Testis (tissue), 3 donors: ENCODE data around the gene ZBED2. TPM values are rescaled to one million over a fixed set of nuclear protein-coding genes. Genes with fewer than 3 reads are reported as not detected.

ENCODE experiments used
- DNase-seq: peaks from one replicate; pipeline ENCODE4 v3.0.0-alpha.2; 2019
- H3K27ac ChIP-seq, 2 donors: fragments of 200-600 bp; sonication (generic); one replicate each; pipeline ENCODE4 v1.5.1; 2019
- H3K27me3 ChIP-seq: fragments of 200-600 bp; sonication (generic); one replicate; pipeline ENCODE4 v1.5.1; 2019
- H3K36me3 ChIP-seq: fragments of 200-600 bp; sonication (generic); one replicate; pipeline ENCODE4 v1.5.1; 2017; ENCODE audit warnings: low read depth; ENCODE audit errors: missing control alignments
- H3K4me1 ChIP-seq: fragments of 200-600 bp; sonication (generic); one replicate; pipeline ENCODE4 v1.5.1; 2019
- H3K4me3 ChIP-seq, 2 donors: fragments of 200-600 bp; sonication (generic); one replicate each; pipeline ENCODE4 v1.5.1; 2017 to 2019
- H3K9me3 ChIP-seq: fragments of 200-600 bp; sonication (generic); one replicate; pipeline ENCODE4 v1.5.1; 2017
- CTCF ChIP-seq, 3 experiments: fragments of 450-650 bp in 2 of 3; fragments of 200-600 bp in 1 of 3; sonication (generic) in 1 of 3; IDR thresholded peaks; one replicate each; pipeline ENCODE4 v1.5.1; 2016 to 2019; ENCODE audit warnings: antibody characterized with exemption in 3 of 3, mild to moderate bottlenecking in 2 of 3, moderate library complexity in 1 of 3
- POLR2A ChIP-seq: fragments of 450-650 bp; IDR thresholded peaks from one replicate; pipeline ENCODE4 v1.6.1; 2017; ENCODE audit warnings: antibody characterized with exemption, mild to moderate bottlenecking, moderate library complexity
- WGBS, 2 donors: methylation state at CpG; one replicate each; pipeline ENCODE4 v1.1.5; 2018; 5-methylcytosine and 5-hydroxymethylcytosine counted together
- intact Hi-C: fragments of 100-400 bp; cut with DNase I; formaldehyde crosslinking; loops from one replicate; pipeline ENCODE4 v1.15.1; 2023; ENCODE audit warnings: low total_unique reads
- polyA plus RNA-seq: library from polyadenylated mRNA; stranded (reverse); fragments of 350-450 nt; fragmentation: Illumina TruSeq; extraction: RNeasy Lipid Tissue Mini Kit (QIAGEN cat#74804); gene quantifications from one replicate; pipeline ENCODE4 v1.2.3, GENCODE V29; 2014; ENCODE audit warnings: low read depth, low replicate concordance; ENCODE audit not compliant: insufficient read depth
- total RNA-seq, 2 donors: library from RNA; depleted of rRNA; stranded (reverse); fragments of >200 nt; gene quantifications; one replicate each; pipeline ENCODE4 v1.2.3, GENCODE V29; 2016

Gene ZBED2
- total and polyA plus RNA-seq, 3 donors from 2014 or later: 2.0 TPM; not detected in 2

GRCh38 chr3:111579495-111579894 lies 15.7 kb downstream of the ZBED2 start:
- Histone ChIP-seq H3K9me3 (no peaks in the 10 kb centered on the region), H3K27ac (no peak overlapping the region), H3K4me3 (no peak overlapping the region), H3K4me1 (no peaks in the 10 kb centered on the region), H3K36me3 (no peaks in the 10 kb centered on the region), H3K27me3 (no peaks in the 10 kb centered on the region)
- DNase-seq: no peak
- intact Hi-C loops: no loop called here
- 90 to 96% methylated on average over 5 of the region's 5 CpGs for WGBS, 2 donors
- TF ChIP-seq CTCF (IDR thresholded peaks at IDR 0.05) (no peak), POLR2A (no peak)

- intact Hi-C loops: no loop called here
- WGBS, 2 donors: 91 to 98% methylated on average over 4 of the region's 4 CpGs
These were observed 16.3 kb downstream of the ZBED2 start for GRCh38 chr3:111578867-111579266.

GRCh38 chr3:111577798-111578685 lies 17.1 kb downstream of the ZBED2 start:
- Histone ChIP-seq H3K4me3 (no peak overlapping the region), H3K36me3 (no peaks in the 10 kb centered on the region), H3K4me1 (no peaks in the 10 kb centered on the region), H3K27me3 (no peaks in the 10 kb centered on the region), H3K9me3 (no peaks in the 10 kb centered on the region), H3K27ac (no peak overlapping the region)
- 90 to 91% methylated on average over 4 of the region's 4 CpGs for WGBS, 2 donors
- intact Hi-C loops: no loop called here
- DNase-seq: no peak
- TF ChIP-seq CTCF (IDR thresholded peaks at IDR 0.05): no peak
- no peak for TF ChIP-seq POLR2A

More at GRCh38 chr3:111578867-111579266, 16.3 kb downstream of the ZBED2 start:
- no peak overlapping the region for H3K4me3 ChIP-seq
- H3K27me3 ChIP-seq: no peaks in the 10 kb centered on the region
- no peaks in the 10 kb centered on the region for H3K4me1 ChIP-seq
- no peak overlapping the region for H3K27ac ChIP-seq
- no peaks in the 10 kb centered on the region for H3K36me3 ChIP-seq
- no peak for TF ChIP-seq POLR2A
- no peak for TF ChIP-seq CTCF (IDR thresholded peaks at IDR 0.05)
- H3K9me3 ChIP-seq: no peaks in the 10 kb centered on the region
- no peak for DNase-seq

- Histone ChIP-seq H3K27ac (no peak overlapping the region), H3K4me3 (no peak overlapping the region), H3K4me1 (no peaks in the 10 kb centered on the region), H3K27me3 (no peaks in the 10 kb centered on the region), H3K9me3 (no peaks in the 10 kb centered on the region), H3K36me3 (no peaks in the 10 kb centered on the region)
- no peak for TF ChIP-seq POLR2A
- TF ChIP-seq CTCF (IDR thresholded peaks at IDR 0.05): no peak
- 87 to 94% methylated on average over 1 of the region's 1 CpG for WGBS, 2 donors
- intact Hi-C loops: no loop called here
- no peak for DNase-seq
These were observed 18.0 kb downstream of the ZBED2 start for GRCh38 chr3:111577113-111577512.
